GM19351 (cell line): ENCODE data around the gene SPEM1.
"Not testable (repeated sequence)": the region's sequence is repeated elsewhere in the genome, so short reads cannot be mapped to it uniquely, and the experiment has no call there.

Source experiments
- ATAC-seq: cut with Tn5 transposase; IDR thresholded peaks from one replicate; pipeline ENCODE4 v1.9.1; 2021; ENCODE audit warnings: mild to moderate bottlenecking, moderate library complexity; ENCODE audit not compliant: unreplicated experiment

Gene SPEM1

GRCh38 chr17:7467498-7467897, 47.4 kb downstream of the SPEM1 start:
- no peak for ATAC-seq

GRCh38 chr17:7468290-7468689, 48.2 kb downstream of the SPEM1 start:
- no peak for ATAC-seq

GRCh38 chr17:7468804-7469389, 48.8 kb downstream of the SPEM1 start:
- no peak for ATAC-seq

- not testable (repeated sequence) for ATAC-seq
Observed at GRCh38 chr17:7469843-7470242, 49.7 kb downstream of the SPEM1 start.

GRCh38 chr17:7470457-7470973, 50.4 kb downstream of the SPEM1 start:
- not testable (repeated sequence) for ATAC-seq
